Activated T-cell treated with anti-CD3 and anti-CD28 coated beads, Interleukin-2, amount 50 U/mL, for 72 hours (primary cell): ENCODE results near the gene FOXJ2. TPM values are rescaled to one million over a fixed set of nuclear protein-coding genes. Genes with fewer than 3 reads are reported as not detected.
"Not testable (repeated sequence)": the region's sequence is repeated elsewhere in the genome, so short reads cannot be mapped to it uniquely, and the experiment has no call there.

Source experiments
- ATAC-seq, 2 donors: fragments of 150-1000 bp; cut with Tn5 transposase; replicated peaks in 1 of 2; 2 replicates each; pipeline ENCODE4 v1.10.0; 2021; ENCODE audit warnings: moderate library complexity in 2 of 2, mild to moderate bottlenecking in 1 of 2
- DNase-seq, 2 donors: peaks; one replicate each; pipeline ENCODE4 v3.0.0; 2021 to 2022; ENCODE audit warnings: mixed read lengths in 1 of 2
- H3K27ac Mint-ChIP-seq: one replicate; pipeline ENCODE4 v1.8.0; 2022; ENCODE audit warnings: mild to moderate bottlenecking, moderate library complexity, mixed read lengths
- H3K27me3 Mint-ChIP-seq: one replicate; pipeline ENCODE4 v1.8.0; 2022; ENCODE audit warnings: low read depth, mixed read lengths
- H3K36me3 Mint-ChIP-seq, 2 donors: one replicate each; pipeline ENCODE4 v1.8.0; 2022; ENCODE audit warnings: mixed read lengths in 2 of 2, mild to moderate bottlenecking in 1 of 2; ENCODE audit not compliant: insufficient read depth in 2 of 2
- H3K4me1 Mint-ChIP-seq: one replicate; pipeline ENCODE4 v1.8.0; 2022; ENCODE audit warnings: low read depth, mixed read lengths
- H3K4me3 Mint-ChIP-seq, 2 donors: one replicate each; pipeline ENCODE4 v1.8.0; 2022; ENCODE audit warnings: mild to moderate bottlenecking in 2 of 2, mixed read lengths in 2 of 2, moderate library complexity in 2 of 2
- H3K9me3 Mint-ChIP-seq, 2 donors: one replicate each; pipeline ENCODE4 v1.8.0; 2022; ENCODE audit warnings: mixed read lengths in 2 of 2
- total RNA-seq, 2 donors: library from RNA; stranded (reverse); gene quantifications; one replicate each; pipeline ENCODE4 v1.2.3, GENCODE V29; 2022

FOXJ2 gene
- total RNA-seq, 2 donors from 2014 or later = 26.6 to 27.8 TPM

- H3K4me3 Mint-ChIP-seq = peak overlapping the region; percentile 92 to 95
- ATAC-seq (no peak), DNase-seq (peak; percentile 27 to 42)
- peaks cover 5 to 11% of the 10 kb centered on the region in 2 donors for H3K36me3 Mint-ChIP-seq
- peak overlapping the region; percentile 98 for H3K27ac Mint-ChIP-seq
- peaks cover 67% of the 10 kb centered on the region for H3K4me1 Mint-ChIP-seq
- no peaks in the 10 kb centered on the region for H3K27me3 Mint-ChIP-seq
- no peaks in the 10 kb centered on the region for H3K9me3 Mint-ChIP-seq
These were observed 48.9 kb downstream of the FOXJ2 start for GRCh38 chr12:8081251-8081920.

- no peaks in the 10 kb centered on the region for H3K27me3 Mint-ChIP-seq
These were observed 50.2 kb downstream of the FOXJ2 start for GRCh38 chr12:8082808-8083100.

DNA sequence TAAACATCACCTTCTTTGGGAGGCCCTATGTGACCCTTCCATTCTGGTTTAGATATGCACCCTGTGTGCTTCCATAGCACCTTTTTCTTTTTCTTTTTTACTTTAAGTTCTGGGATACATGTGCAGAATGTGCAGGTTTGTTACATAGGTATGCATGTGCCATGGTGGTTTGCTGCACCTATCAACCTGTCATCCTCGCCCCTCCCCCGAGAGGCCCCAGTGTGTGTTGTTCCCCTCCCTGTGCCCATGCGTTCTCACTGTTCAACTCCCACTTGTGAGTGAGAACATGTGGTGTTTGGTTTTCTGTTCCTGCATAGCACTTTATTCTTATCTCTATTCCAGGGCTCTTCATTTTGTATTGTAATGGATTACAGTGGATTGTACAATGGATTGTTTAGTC, 51.8 kb downstream of the FOXJ2 start:
- not testable (repeated sequence) for H3K27me3 Mint-ChIP-seq, ATAC-seq, H3K9me3 Mint-ChIP-seq
- Mint-ChIP-seq H3K4me3 (peak overlapping the region; percentile 92 to 95), H3K36me3 (peaks cover 9 to 11% of the 10 kb centered on the region in 2 donors), H3K27ac (peak overlapping the region; percentile 98), H3K4me1 (peaks cover 76% of the 10 kb centered on the region)
- DNase-seq = peak; percentile 40 to 41

More at GRCh38 chr12:8082808-8083100, 50.2 kb downstream of the FOXJ2 start:
- Mint-ChIP-seq H3K36me3 (peaks cover 7 to 11% of the 10 kb centered on the region in 2 donors), H3K9me3 (no peaks in the 10 kb centered on the region), H3K4me1 (peaks cover 71% of the 10 kb centered on the region), H3K27ac (peak overlapping the region; percentile 98), H3K4me3 (peak overlapping the region; percentile 92 to 95)
- ATAC-seq = no peak
- no peak for DNase-seq

GRCh38 chr12:8087666-8088065, 55.1 kb downstream of the FOXJ2 start:
- peaks cover 16 to 21% of the 10 kb centered on the region in 2 donors for H3K36me3 Mint-ChIP-seq
- H3K27me3 Mint-ChIP-seq = no peaks in the 10 kb centered on the region
- peak overlapping the region; percentile 99 for H3K27ac Mint-ChIP-seq
- peaks cover 56% of the 10 kb centered on the region for H3K4me1 Mint-ChIP-seq
- no peaks in the 10 kb centered on the region for H3K9me3 Mint-ChIP-seq
- DNase-seq (no peak), ATAC-seq (no peak)
- H3K4me3 Mint-ChIP-seq = peak overlapping the region; percentile 71 to 97

GRCh38 chr12:8088574-8088973, 56.1 kb downstream of the FOXJ2 start:
- H3K27ac Mint-ChIP-seq = peak overlapping the region; percentile 99
- DNase-seq = peak; percentile 26 to 42
- peaks cover 48% of the 10 kb centered on the region for H3K4me1 Mint-ChIP-seq
- no peaks in the 10 kb centered on the region for H3K9me3 Mint-ChIP-seq
- ATAC-seq = peak; percentile 72 to 88
- H3K36me3 Mint-ChIP-seq = peaks cover 15 to 29% of the 10 kb centered on the region in 2 donors
- peak overlapping the region; percentile 71 to 97 for H3K4me3 Mint-ChIP-seq
- H3K27me3 Mint-ChIP-seq = no peaks in the 10 kb centered on the region

GRCh38 chr12:8089277-8089676, 56.8 kb downstream of the FOXJ2 start:
- Mint-ChIP-seq H3K4me1 (peaks cover 41% of the 10 kb centered on the region), H3K4me3 (peak overlapping the region; percentile 71 to 97), H3K27ac (peak overlapping the region; percentile 99), H3K36me3 (peaks cover 13 to 30% of the 10 kb centered on the region in 2 donors)
- H3K9me3 Mint-ChIP-seq, H3K27me3 Mint-ChIP-seq, DNase-seq, ATAC-seq: not testable (repeated sequence)

GRCh38 chr12:8089716-8090115, 57.2 kb downstream of the FOXJ2 start:
- Mint-ChIP-seq H3K36me3 (peaks cover 15 to 34% of the 10 kb centered on the region in 2 donors), H3K4me3 (no peak overlapping the region), H3K9me3 (no peaks in the 10 kb centered on the region), H3K4me1 (peaks cover 37% of the 10 kb centered on the region), H3K27me3 (no peaks in the 10 kb centered on the region), H3K27ac (peak overlapping the region; percentile 99)
- DNase-seq (no peak), ATAC-seq (no peak)

- Mint-ChIP-seq H3K36me3 (peaks cover 17 to 43% of the 10 kb centered on the region in 2 donors), H3K4me3 (no peak overlapping the region), H3K9me3 (no peaks in the 10 kb centered on the region), H3K27me3 (no peaks in the 10 kb centered on the region), H3K4me1 (peaks cover 9% of the 10 kb centered on the region), H3K27ac (no peak overlapping the region)
- DNase-seq (no peak), ATAC-seq (no peak)
These were observed 60.8 kb downstream of the FOXJ2 start for GRCh38 chr12:8093291-8093690.

- Mint-ChIP-seq H3K27me3 (no peaks in the 10 kb centered on the region), H3K4me3 (no peak overlapping the region), H3K36me3 (peaks cover 19 to 43% of the 10 kb centered on the region in 2 donors), H3K9me3 (no peaks in the 10 kb centered on the region), H3K27ac (no peak overlapping the region), H3K4me1 (peaks cover 6% of the 10 kb centered on the region)
- ATAC-seq = no peak
- no peak for DNase-seq
These were observed 63.9 kb downstream of the FOXJ2 start for GRCh38 chr12:8096281-8096915.

GRCh38 chr12:8099235-8099634, 66.7 kb downstream of the FOXJ2 start:
- H3K36me3 Mint-ChIP-seq = peaks cover 10 to 25% of the 10 kb centered on the region in 2 donors
- H3K9me3 Mint-ChIP-seq = no peaks in the 10 kb centered on the region
- no peak overlapping the region for H3K4me3 Mint-ChIP-seq
- peak overlapping the region; percentile 19 for H3K27ac Mint-ChIP-seq
- ATAC-seq (no peak), DNase-seq (no peak)
- peaks cover 6% of the 10 kb centered on the region for H3K4me1 Mint-ChIP-seq
- H3K27me3 Mint-ChIP-seq = no peaks in the 10 kb centered on the region

Other genes with a start within 250 kb of the FOXJ2 start
- gene NANOG, start 243.3 kb upstream of the FOXJ2 start, total RNA-seq = not detected
- under 1 TPM in 1 of 2 donors, not detected in 1; 0.14 TPM for gene SLC2A14, start 159.8 kb upstream of the FOXJ2 start, total RNA-seq
- 100 to 1,000 TPM; 312 to 509 TPM for gene SLC2A3, start 96.5 kb upstream of the FOXJ2 start, total RNA-seq
- under 1 TPM; 0.19 to 0.79 TPM for gene C3AR1, start 33.6 kb downstream of the FOXJ2 start, total RNA-seq
- gene NECAP1, start 49.6 kb downstream of the FOXJ2 start, total RNA-seq = 10 to 100 TPM; 34.2 to 43.5 TPM
- under 1 TPM in 1 of 2 donors, not detected in 1; 0.95 TPM for gene CLEC4A, start 90.9 kb downstream of the FOXJ2 start, total RNA-seq
- gene ZNF705A, start 124.3 kb downstream of the FOXJ2 start, total RNA-seq = not detected
- gene FAM90A1, start 194.9 kb downstream of the FOXJ2 start, total RNA-seq = 1 to 10 TPM in 1 of 2 donors, under 1 TPM in 1; 0.67 to 1.3 TPM